T-helper 22 cell (primary cell): ENCODE measurements around the gene RCAN3.

Experiments
- DNase-seq: peaks from one replicate; pipeline ENCODE4 v3.0.0-alpha.2; 2020; ENCODE audit warnings: low read depth

Gene RCAN3

GRCh38 chr1:24584171-24584647 lies 81.6 kb downstream of the RCAN3 start:
- no peak for DNase-seq

DNA sequence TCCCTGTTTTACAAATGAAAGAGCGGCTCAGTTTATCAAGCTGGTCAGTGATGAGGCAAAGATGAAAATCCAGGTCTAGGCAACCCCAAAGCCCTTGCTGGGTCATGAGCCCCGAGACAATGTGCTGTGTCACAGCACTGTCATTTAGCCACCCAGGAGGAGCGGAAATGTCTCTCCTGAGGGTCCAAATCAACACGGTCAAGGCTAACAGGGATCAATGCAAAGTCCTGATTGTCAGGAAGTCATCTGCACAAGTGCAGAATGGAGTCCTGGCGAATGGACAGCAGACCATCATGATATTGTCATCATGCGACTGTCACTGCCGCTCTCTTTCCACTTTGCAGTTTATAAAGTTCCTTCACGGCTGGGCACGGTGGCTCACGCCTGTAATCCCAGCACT lies 83.5 kb downstream of the RCAN3 start:
- DNase-seq = no peak

DNA sequence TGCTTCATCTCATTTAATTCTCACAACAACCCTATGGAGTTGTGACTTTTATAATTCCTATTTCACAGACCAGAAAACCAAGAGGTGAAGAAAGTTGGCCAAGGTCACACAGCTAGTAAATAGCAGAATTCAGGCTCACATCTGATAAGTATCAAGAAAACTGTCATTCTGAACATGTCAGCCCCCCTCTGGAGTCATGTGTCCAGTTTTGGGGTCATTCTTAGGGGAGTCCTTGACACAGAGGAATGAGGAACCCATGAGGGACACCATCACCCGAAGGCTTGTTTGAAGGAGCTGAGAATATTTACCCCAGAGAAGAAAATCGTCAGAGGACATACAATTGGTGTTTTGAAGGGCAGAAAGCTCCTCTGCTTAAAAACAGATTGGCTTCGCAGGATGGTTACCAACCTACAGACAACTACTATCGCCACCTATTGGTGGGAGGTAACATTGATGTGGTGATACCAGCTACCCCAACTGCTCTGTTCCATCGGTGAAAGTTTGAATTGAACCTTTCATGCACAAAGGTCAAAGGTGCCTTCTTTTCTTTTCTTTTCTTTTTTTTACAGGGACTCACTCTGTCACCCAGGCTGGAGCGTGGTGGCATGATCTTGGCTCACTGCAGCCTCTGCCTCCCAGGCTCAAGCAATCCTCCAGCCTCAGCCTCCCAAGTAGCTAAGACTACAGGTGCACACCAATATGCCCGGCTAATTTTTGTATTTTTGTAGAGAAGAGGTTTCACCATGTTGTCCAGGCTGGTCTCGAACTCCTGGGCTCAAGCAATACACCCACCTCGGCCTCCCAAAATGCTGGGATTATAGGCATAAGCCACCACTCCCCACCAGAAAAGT lies 84.6 kb downstream of the RCAN3 start:
- DNase-seq = peak; percentile 26

DNA sequence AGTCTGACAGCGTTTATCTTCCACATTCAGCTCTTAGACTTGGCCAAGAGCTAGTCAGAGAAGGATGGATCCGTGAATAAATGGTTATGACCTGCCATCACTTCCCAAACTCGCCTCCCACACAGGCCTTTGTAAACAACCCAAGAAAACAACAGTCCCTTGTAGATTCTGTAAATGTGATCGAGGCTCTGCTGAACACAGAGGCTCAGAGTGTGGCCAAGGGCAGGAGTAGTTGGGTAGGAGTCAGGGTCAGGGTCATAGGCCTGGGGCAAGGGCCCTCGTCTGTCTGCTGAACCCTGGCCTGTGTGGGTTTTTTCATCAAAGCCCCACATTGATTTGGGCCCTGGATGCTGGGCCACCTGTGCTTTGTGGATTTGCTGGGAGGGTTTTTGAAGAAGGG lies 85.9 kb downstream of the RCAN3 start:
- DNase-seq = no peak

GRCh38 chr1:24589200-24589599 lies 86.6 kb downstream of the RCAN3 start:
- no peak for DNase-seq
